HepG2 (cell line): ENCODE measurements around the gene SYNGR1. TPM values are rescaled to one million over a fixed set of nuclear protein-coding genes. Genes with fewer than 3 reads are reported as not detected.

ENCODE experiments used
- ATAC-seq: fragments of 200-7000 bp; cut with Tn5 transposase; 3 replicates; pipeline ENCODE4 v1.9.1; 2020; ENCODE audit warnings: mild to moderate bottlenecking, moderate library complexity
- BruUV-seq: library from RNA; stranded (reverse); fragments of 400-500 nt; replicated peaks from 2 replicates; lab custom pipeline; 2021; lab: Mats Ljungman, UMichigan
- CTCF ChIA-PET: fragments of 300-600 bp; formaldehyde crosslinking; extraction: SDS; loops from one replicate; lab custom pipeline; 2021; ENCODE audit warnings: low total read pairs, inconsistent platforms, low intra/inter-chr PET ratio; lab: Yijun Ruan, JAX
- POLR2A ChIA-PET: fragments of 350-600 bp; sonication (Branson Sonifier 250); formaldehyde crosslinking; loops from one replicate; lab custom pipeline; 2020; ENCODE audit warnings: antibody characterized with exemption, inconsistent platforms; lab: Yijun Ruan, JAX
- DNase-seq: peaks from one replicate; pipeline ENCODE4 v3.0.0-alpha.2; 2015; ENCODE audit warnings: low spot score
- FAIRE-seq: peaks from 3 replicates; lab custom pipeline; 2011; peaks lifted over from hg19 to GRCh38; lab: Jason Lieb, UNC
- H2AFZ ChIP-seq: one replicate; pipeline ENCODE4 v1.6.1; 2011; ENCODE audit warnings: low read length, inconsistent platforms
- H3K27ac ChIP-seq: fragments of 300-600 bp; 3 replicates; pipeline ENCODE4 v1.8.0; 2011; ENCODE audit warnings: mixed run types, mild to moderate bottlenecking, mixed read lengths, low read length, inconsistent platforms; ENCODE audit not compliant: insufficient read depth; ENCODE audit errors: extremely low read length
- H3K27me3 ChIP-seq, 2 experiments: fragments of 200-600 bp in 1 of 2; 2 replicates in 1 of 2; 3 replicates in 1 of 2; pipeline versions ENCODE4 v1.6.0 to v1.8.0; 2011; ENCODE audit warnings: low read length in 2 of 2, mild to moderate bottlenecking in 2 of 2, moderate library complexity in 2 of 2, inconsistent platforms in 1 of 2; ENCODE audit not compliant: insufficient read depth in 2 of 2, control insufficient read depth in 1 of 2
- H3K36me3 ChIP-seq, 2 experiments: fragments of 200-600 bp in 1 of 2; replicated peaks in 1 of 2; 2 replicates in 1 of 2; 3 replicates in 1 of 2; pipeline versions ENCODE4 v1.5.1 to v1.8.0; 2011; ENCODE audit warnings: low read length in 2 of 2, inconsistent platforms in 1 of 2; ENCODE audit not compliant: insufficient read depth in 2 of 2, control insufficient read depth in 1 of 2
- H3K4me1 ChIP-seq: 2 replicates; pipeline ENCODE4 v1.5.1; 2012; ENCODE audit warnings: low read length, inconsistent platforms; ENCODE audit not compliant: insufficient read depth
- H3K4me2 ChIP-seq: 2 replicates; pipeline ENCODE4 v1.6.0; 2011; ENCODE audit warnings: low read depth, low read length, inconsistent platforms
- H3K4me3 ChIP-seq, 3 experiments: fragments of 200-600 bp in 1 of 3; sonication (generic), shearing (Covaris generic) in 1 of 3; replicated peaks in 1 of 3; 2 replicates each; pipeline ENCODE4 v1.5.1; 2011 to 2016; ENCODE audit warnings: low read length in 3 of 3, inconsistent platforms in 2 of 3, low read depth in 2 of 3, mild to moderate bottlenecking in 2 of 3, control low read depth in 1 of 3, mixed read lengths in 1 of 3; ENCODE audit not compliant: insufficient read depth in 1 of 3
- H3K79me2 ChIP-seq: one replicate; pipeline ENCODE4 v1.6.1; 2011; ENCODE audit warnings: low read length, inconsistent platforms; ENCODE audit not compliant: insufficient read depth
- H3K9ac ChIP-seq: 2 replicates; pipeline ENCODE4 v1.6.0; 2011; ENCODE audit warnings: mild to moderate bottlenecking, low read depth, low read length, inconsistent platforms; ENCODE audit not compliant: insufficient read depth
- H3K9me3 ChIP-seq: 2 replicates; pipeline ENCODE4 v1.5.1; 2012; ENCODE audit warnings: mild to moderate bottlenecking, low read length
- H4K20me1 ChIP-seq: 2 replicates; pipeline ENCODE4 v1.6.0; 2011; ENCODE audit warnings: inconsistent platforms, mild to moderate bottlenecking, low read length, moderate library complexity; ENCODE audit not compliant: insufficient read depth
- ATM ChIP-seq: fragments of 450-650 bp; IDR thresholded peaks from 2 replicates; pipeline ENCODE4 v1.7.1; 2017; ENCODE audit warnings: mild to moderate bottlenecking, borderline replicate concordance
- CHD4 ChIP-seq: fragments of 200-600 bp; sonication (generic); IDR thresholded peaks from 2 replicates; pipeline ENCODE4 v1.7.0; 2017; ENCODE audit warnings: mild to moderate bottlenecking, low read length, borderline replicate concordance
- NBN ChIP-seq: fragments of 450-650 bp; conservative IDR thresholded peaks from 2 replicates; pipeline ENCODE4 v1.6.1; 2017
- NFRKB ChIP-seq: fragments of 450-650 bp; IDR thresholded peaks from 2 replicates; pipeline ENCODE4 v1.6.1; 2017
- RARA ChIP-seq: IDR thresholded peaks from 2 replicates; pipeline ENCODE4 v1.6.1; 2016; ENCODE audit warnings: missing genetic modification reagents, missing compliant biosample characterization
- RCOR2 ChIP-seq: IDR thresholded peaks from 2 replicates; pipeline ENCODE4 v1.6.1; 2016; ENCODE audit warnings: missing biosample characterization, missing genetic modification reagents
- ZFAT ChIP-seq: sonication (generic); formaldehyde crosslinking; conservative IDR thresholded peaks from 2 replicates; pipeline ENCODE4 v1.8.1; 2023; ENCODE audit warnings: missing genetic modification reagents, inconsistent platforms
- ZFP37 ChIP-seq: sonication (generic); formaldehyde crosslinking; IDR thresholded peaks from 2 replicates; pipeline ENCODE4 v1.4.0; 2020; ENCODE audit warnings: missing genetic modification reagents, borderline replicate concordance
- ZMYM4 ChIP-seq: sonication (generic); formaldehyde crosslinking; IDR thresholded peaks from 2 replicates; pipeline ENCODE4 v1.8.1; 2023; ENCODE audit warnings: mild to moderate bottlenecking, missing genetic modification reagents
- WGBS: methylation state at CpG from one replicate; pipeline ENCODE4 v1.1.6; 2017; ENCODE audit warnings: low lambda C conversion rate; 5-methylcytosine and 5-hydroxymethylcytosine counted together
- in situ Hi-C: cut with HindIII; loops from 2 replicates; pipeline ENCODE4 v1.10.0; 2017; ENCODE audit warnings: low pct_unique_long_range_greater_than_20kb; ENCODE audit not compliant: extremely low pct_ligation_motif_present
- intact Hi-C: fragments of 100-400 bp; cut with micrococcal nuclease; formaldehyde crosslinking; loops from one replicate; pipeline ENCODE4 v1.10.0; 2022; ENCODE audit not compliant: unreplicated experiment
- polyA plus RNA-seq, 8 experiments: library from polyadenylated mRNA; depleted of rRNA in 3 of 8; stranded (reverse) in 7 of 8; unstranded in 1 of 8; fragments of >200 nt; fragmentation: Illumina TruSeq in 4 of 8; extraction: Trizol in 4 of 8; gene quantifications; 2 replicates each; pipeline versions ENCODE4 v1.2.1 to v1.2.3, GENCODE V29; 2011 to 2016; ENCODE audit warnings: low read depth in 4 of 8, missing spikeins in 1 of 8, mixed read lengths in 1 of 8; ENCODE audit not compliant: insufficient read depth in 1 of 8
- total RNA-seq, 5 experiments: library from RNA; depleted of rRNA; stranded (reverse); fragments of >200 nt; fragmentation: Illumina TruSeq; extraction: Trizol; gene quantifications; 2 replicates each; pipeline ENCODE4 v1.2.3, GENCODE V29; 2016; ENCODE audit warnings: low read depth in 1 of 5

Gene SYNGR1
- total and polyA plus RNA-seq, 2 of the 13 experiments (the other 11 are each of a cell fraction or from before 2014, with no cell fraction given) = 0.27 to 2.7 TPM

DNA sequence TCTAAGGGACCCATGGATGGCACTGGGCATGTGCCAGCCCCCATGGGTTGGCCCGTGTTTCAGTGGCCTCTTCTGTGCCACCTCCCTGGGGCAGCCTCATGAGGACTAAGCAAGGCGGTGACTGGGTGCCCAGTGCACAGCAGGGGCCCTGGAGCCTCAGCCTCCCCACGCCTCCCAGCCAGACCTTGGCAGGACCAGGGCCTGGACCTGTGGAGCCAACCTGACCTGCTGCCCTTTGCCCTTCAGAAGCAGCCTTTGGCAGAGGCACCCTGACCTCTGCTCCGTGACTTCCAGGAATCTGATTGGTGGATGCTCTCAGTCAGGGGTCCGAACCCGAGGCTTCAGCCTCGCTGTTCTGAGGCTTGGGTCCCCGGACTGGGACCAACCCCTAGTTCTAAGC lies 25.0 kb downstream of the SYNGR1 start:
- DNase-seq (no peak), ATAC-seq (no peak), FAIRE-seq (no peak)
- Histone ChIP-seq H4K20me1 (no peaks in the 10 kb centered on the region), H3K27ac (no peak overlapping the region), H3K4me1 (no peaks in the 10 kb centered on the region), H3K4me3 (no peak overlapping the region), H3K9ac (no peak overlapping the region), H3K27me3 (peaks cover 2 to 8% of the 10 kb centered on the region in 2 experiments; a peak in 2 of 5 replicates), H3K4me2 (no peak overlapping the region), H3K36me3 (no peaks in the 10 kb centered on the region), H3K79me2 (no peaks in the 10 kb centered on the region), H3K9me3 (peaks cover 5% of the 10 kb centered on the region; the same call in 1 of the 2 replicates), H2AFZ (no peak overlapping the region)
- POLR2A ChIA-PET = no interaction called here
- intact Hi-C loops (no loop called here), in situ Hi-C loops (no loop called here)
- BruUV-seq = no TSS peak
- TF ChIP-seq ZFAT (CRISPR knock-in tag) (no peak), NFRKB (no peak), ZFP37 (no peak), ATM (no peak), NBN (no peak), RARA (CRISPR knock-in tag) (no peak), RCOR2 (CRISPR knock-in tag) (no peak)
- no CpG with 5 or more reads among the region's 8 CpGs for WGBS
- CTCF ChIA-PET = no interaction called here

- ATAC-seq (no peak), DNase-seq (no peak), FAIRE-seq (no peak)
- Histone ChIP-seq H3K9ac (no peak overlapping the region), H3K4me3 (no peak overlapping the region), H3K79me2 (no peaks in the 10 kb centered on the region), H4K20me1 (no peaks in the 10 kb centered on the region), H3K27me3 (peaks cover 2 to 11% of the 10 kb centered on the region in 2 experiments; a peak in 2 of 5 replicates), H2AFZ (no peak overlapping the region), H3K36me3 (no peaks in the 10 kb centered on the region), H3K27ac (no peak overlapping the region), H3K9me3 (peaks cover 5% of the 10 kb centered on the region; the same call in 1 of the 2 replicates), H3K4me1 (no peaks in the 10 kb centered on the region), H3K4me2 (no peak overlapping the region)
- intact Hi-C loops = no loop called here
- TF ChIP-seq CHD4 = no peak
- no peak for TF ChIP-seq ZMYM4 (CRISPR knock-in tag)
- ChIA-PET POLR2A (no interaction called here), CTCF (no interaction called here)
- BruUV-seq = no TSS peak
- in situ Hi-C loops = no loop called here
- WGBS = 16% methylated on average over 5 of the region's 8 CpGs
Measured at GRCh38 chr22:39375646-39376045, 25.9 kb downstream of the SYNGR1 start.
